Measurements from ENCODE around the gene SLC6A11. TPM values are rescaled to one million over a fixed set of nuclear protein-coding genes. Genes with fewer than 3 reads are reported as not detected.

Gene SLC6A11
- polyA plus RNA-seq, 2 of the 4 experiments (the other 2 are of a cell fraction): 0.03 TPM

GRCh38 chr3:10813425-10813824 is 2.6 kb upstream of the SLC6A11 start (continued):
- TF ChIP-seq, protein P1, sequence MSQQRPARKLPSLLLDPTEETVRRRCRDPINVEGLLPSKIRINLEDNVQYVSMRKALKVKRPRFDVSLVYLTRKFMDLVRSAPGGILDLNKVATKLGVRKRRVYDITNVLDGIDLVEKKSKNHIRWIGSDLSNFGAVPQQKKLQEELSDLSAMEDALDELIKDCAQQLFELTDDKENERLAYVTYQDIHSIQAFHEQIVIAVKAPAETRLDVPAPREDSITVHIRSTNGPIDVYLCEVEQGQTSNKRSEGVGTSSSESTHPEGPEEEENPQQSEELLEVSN (IDR thresholded peaks at IDR 0.05; ENCODE audit: borderline replicate concordance, low read depth): no peak
- TF ChIP-seq ESRRA (IDR thresholded peaks at IDR 0.05; ENCODE audit: borderline replicate concordance, low read length): no peak

DNA sequence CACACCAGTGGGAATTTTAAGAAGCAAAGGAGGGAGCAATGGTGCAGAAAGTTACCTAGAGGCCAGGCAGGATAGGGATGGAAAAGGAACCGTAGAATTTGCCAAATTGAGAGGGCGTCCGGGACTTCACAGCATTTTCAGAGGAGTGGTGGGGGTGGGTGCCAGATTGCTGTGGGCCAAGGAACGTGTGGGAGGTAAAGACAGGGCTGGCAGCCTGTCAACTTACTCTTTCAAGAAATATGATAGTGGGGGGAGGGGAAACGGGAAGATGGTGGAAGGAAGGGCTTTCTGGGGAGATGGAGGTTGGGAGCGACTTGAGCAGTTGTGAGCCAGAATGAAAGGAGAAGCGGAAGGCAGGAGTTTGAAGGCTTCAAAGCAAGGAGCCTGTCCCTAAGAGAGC is 1.4 kb upstream of the SLC6A11 start:
- Histone ChIP-seq H3K9me3 (no peaks in the 10 kb centered on the region), H3K27ac (no peak overlapping the region), H3K4me3 (no peak overlapping the region), H3K4me1 (no peaks in the 10 kb centered on the region), H3K4me2 (no peak overlapping the region)
- no peak for DNase-seq (ENCODE audit: low read depth in 1 of 2, low spot score in 1 of 2)
- WGBS (ENCODE audit: missing lambda C conversion rate): 50% methylated on average over 7 of the region's 7 CpGs
- ChIA-PET CTCF (no interaction called here), POLR2A (no interaction called here)
- TF ChIP-seq NFE2L2 (conservative IDR thresholded peaks at IDR 0.05; ENCODE audit: low read length): no peak
- TF ChIP-seq REST (IDR thresholded peaks at IDR 0.05): no peak
- TF ChIP-seq USF2 (IDR thresholded peaks at IDR 0.05): no peak
- no peak for TF ChIP-seq HOXB5 (CRISPR knock-in tag; IDR thresholded peaks at IDR 0.05)
- no peak for TF ChIP-seq ESRRA (IDR thresholded peaks at IDR 0.05; ENCODE audit: borderline replicate concordance, low read length)
- TF ChIP-seq TFCP2L1 (CRISPR knock-in tag; IDR thresholded peaks at IDR 0.05): no peak
- TF ChIP-seq, protein P2, sequence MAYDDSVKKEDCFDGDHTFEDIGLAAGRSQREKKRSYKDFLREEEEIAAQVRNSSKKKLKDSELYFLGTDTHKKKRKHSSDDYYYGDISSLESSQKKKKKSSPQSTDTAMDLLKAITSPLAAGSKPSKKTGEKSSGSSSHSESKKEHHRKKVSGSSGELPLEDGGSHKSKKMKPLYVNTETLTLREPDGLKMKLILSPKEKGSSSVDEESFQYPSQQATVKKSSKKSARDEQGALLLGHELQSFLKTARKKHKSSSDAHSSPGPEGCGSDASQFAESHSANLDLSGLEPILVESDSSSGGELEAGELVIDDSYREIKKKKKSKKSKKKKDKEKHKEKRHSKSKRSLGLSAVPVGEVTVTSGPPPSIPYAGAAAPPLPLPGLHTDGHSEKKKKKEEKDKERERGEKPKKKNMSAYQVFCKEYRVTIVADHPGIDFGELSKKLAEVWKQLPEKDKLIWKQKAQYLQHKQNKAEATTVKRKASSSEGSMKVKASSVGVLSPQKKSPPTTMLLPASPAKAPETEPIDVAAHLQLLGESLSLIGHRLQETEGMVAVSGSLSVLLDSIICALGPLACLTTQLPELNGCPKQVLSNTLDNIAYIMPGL (CRISPR knock-in tag; IDR thresholded peaks at IDR 0.05; ENCODE audit: borderline replicate concordance): no peak
- TF ChIP-seq, protein P3, sequence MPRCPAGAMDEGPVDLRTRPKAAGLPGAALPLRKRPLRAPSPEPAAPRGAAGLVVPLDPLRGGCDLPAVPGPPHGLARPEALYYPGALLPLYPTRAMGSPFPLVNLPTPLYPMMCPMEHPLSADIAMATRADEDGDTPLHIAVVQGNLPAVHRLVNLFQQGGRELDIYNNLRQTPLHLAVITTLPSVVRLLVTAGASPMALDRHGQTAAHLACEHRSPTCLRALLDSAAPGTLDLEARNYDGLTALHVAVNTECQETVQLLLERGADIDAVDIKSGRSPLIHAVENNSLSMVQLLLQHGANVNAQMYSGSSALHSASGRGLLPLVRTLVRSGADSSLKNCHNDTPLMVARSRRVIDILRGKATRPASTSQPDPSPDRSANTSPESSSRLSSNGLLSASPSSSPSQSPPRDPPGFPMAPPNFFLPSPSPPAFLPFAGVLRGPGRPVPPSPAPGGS (IDR thresholded peaks at IDR 0.05): no peak
- TF ChIP-seq RCOR1 (IDR thresholded peaks at IDR 0.05; ENCODE audit: low read depth, low read length): no peak
- TF ChIP-seq NPAS2 (CRISPR knock-in tag; IDR thresholded peaks at IDR 0.05; ENCODE audit: borderline replicate concordance): no peak
- no peak for TF ChIP-seq RARB (CRISPR knock-in tag; IDR thresholded peaks at IDR 0.05)
- no peak for TF ChIP-seq EHF (CRISPR knock-in tag; IDR thresholded peaks at IDR 0.05)
- TF ChIP-seq MYC (IDR thresholded peaks at IDR 0.05; ENCODE audit: borderline replicate concordance, low read length): no peak
- TF ChIP-seq FOSL2 (IDR thresholded peaks at IDR 0.05): no peak
- TF ChIP-seq FOSL2 (CRISPR knock-in tag; IDR thresholded peaks at IDR 0.05): no peak
- TF ChIP-seq SREBF2 (IDR thresholded peaks at IDR 0.05): no peak
- no peak for TF ChIP-seq MAX (IDR thresholded peaks at IDR 0.05)
- TF ChIP-seq KDM1A (IDR thresholded peaks at IDR 0.05; ENCODE audit: low read depth): no peak
- no peak for TF ChIP-seq ZC3H11A (IDR thresholded peaks at IDR 0.05)
- no peak for TF ChIP-seq RFX5 (IDR thresholded peaks at IDR 0.05)
- FAIRE-seq: no peak
- no peak for ATAC-seq
